Measurements from ENCODE around the gene PDRG1. TPM values are rescaled to one million over a fixed set of nuclear protein-coding genes. Genes with fewer than 3 reads are reported as not detected.

Gene PDRG1
- total RNA-seq, 4 donors from 2014 or later = 1.2 to 109 (median 9.5) TPM

DNA sequence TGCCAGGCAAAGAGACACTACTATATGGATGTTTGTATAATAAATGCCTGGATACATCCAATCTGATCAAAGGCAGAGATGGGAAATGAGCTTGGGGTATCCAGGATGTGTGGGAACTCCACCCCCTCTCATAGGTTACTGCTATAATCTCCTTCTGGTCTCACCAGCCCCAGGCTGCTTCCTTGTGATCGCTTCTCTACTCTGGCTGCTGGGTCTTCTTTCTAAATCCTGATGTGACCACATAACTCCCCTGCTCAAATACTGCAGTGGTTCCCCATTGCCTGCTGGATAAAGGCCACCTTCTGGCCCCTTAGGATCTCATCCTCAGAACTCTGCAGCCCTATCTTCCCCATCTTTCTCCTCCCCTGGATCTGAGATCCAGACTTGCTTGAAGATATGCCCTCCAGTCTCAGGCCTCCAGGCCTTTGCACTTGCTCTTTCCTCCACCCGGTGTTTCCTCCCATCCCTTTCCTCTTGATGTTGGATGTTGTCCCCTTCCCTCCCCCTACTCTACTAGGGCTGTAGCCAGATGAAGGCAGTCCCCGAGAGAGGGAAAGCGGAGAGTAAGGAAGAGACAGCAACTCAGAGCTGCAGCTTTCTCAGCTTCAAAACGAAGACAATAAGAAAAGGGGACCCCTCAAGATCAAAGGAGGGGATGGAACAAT, 15.3 kb upstream of the PDRG1 start:
- TF ChIP-seq POLR2A (IDR thresholded peaks at IDR 0.05) (no peak), CTCF (IDR thresholded peaks at IDR 0.05) (no peak)
- intact Hi-C loops (cut with DNase I; ENCODE audit: low total_unique reads) = no loop called here

DNA sequence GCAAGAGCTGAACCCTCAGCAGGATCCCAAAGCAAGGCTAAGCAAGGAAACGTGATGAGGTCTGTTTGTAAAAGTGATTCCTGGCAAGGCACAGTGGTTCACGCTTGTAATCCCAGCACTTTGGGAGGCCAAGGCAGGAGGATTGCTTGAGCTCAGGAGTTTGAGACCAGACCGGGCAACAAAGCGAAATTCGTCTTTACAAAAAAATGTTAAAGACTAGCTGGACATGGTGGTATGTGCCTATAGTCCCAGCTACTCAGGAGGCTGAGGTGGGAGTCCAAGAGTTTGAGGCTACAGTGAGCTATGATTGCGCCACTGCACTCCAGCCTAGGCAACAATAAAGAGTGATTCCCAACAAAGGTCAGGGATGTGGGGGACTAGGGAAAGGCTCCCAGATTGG, 12.0 kb upstream of the PDRG1 start:
- no peaks in the 10 kb centered on the region for H3K4me1 ChIP-seq
- H3K4me3 ChIP-seq = no peak overlapping the region
- TF ChIP-seq CTCF (IDR thresholded peaks at IDR 0.05) (no peak), POLR2A (IDR thresholded peaks at IDR 0.05) (no peak)
- H3K27me3 ChIP-seq = peaks cover 0 to 8% of the 10 kb centered on the region in 2 donors
- no peaks in the 10 kb centered on the region for H3K36me3 ChIP-seq
- no peaks in the 10 kb centered on the region for H3K9me3 ChIP-seq
- DNase-seq = no peak
- intact Hi-C loops (cut with DNase I; ENCODE audit: low total_unique reads) = no loop called here
- no peak overlapping the region for H3K27ac ChIP-seq

More for the DNA sequence above, 15.3 kb upstream of the PDRG1 start:
- Histone ChIP-seq H3K36me3 (no peaks in the 10 kb centered on the region), H3K9me3 (no peaks in the 10 kb centered on the region), H3K27me3 (peaks cover 0 to 8% of the 10 kb centered on the region in 2 donors), H3K27ac (no peak overlapping the region), H3K4me3 (no peak overlapping the region), H3K4me1 (no peaks in the 10 kb centered on the region)
- no peak for DNase-seq

GRCh38 chr20:31962761-31963160, 10.9 kb upstream of the PDRG1 start:
- Histone ChIP-seq H3K4me1 (no peaks in the 10 kb centered on the region), H3K27ac (no peak overlapping the region), H3K4me3 (no peak overlapping the region), H3K9me3 (no peaks in the 10 kb centered on the region), H3K36me3 (no peaks in the 10 kb centered on the region), H3K27me3 (peaks cover 0 to 6% of the 10 kb centered on the region in 2 donors)
- TF ChIP-seq POLR2A (IDR thresholded peaks at IDR 0.05) = no peak
- TF ChIP-seq CTCF (IDR thresholded peaks at IDR 0.05) = no peak
- no peak for DNase-seq
- intact Hi-C loops (cut with DNase I; ENCODE audit: low total_unique reads) = no loop called here

GRCh38 chr20:31956556-31957526, 5.0 kb upstream of the PDRG1 start:
- Histone ChIP-seq H3K27me3 (no peaks in the 10 kb centered on the region), H3K36me3 (no peaks in the 10 kb centered on the region), H3K9me3 (no peaks in the 10 kb centered on the region), H3K4me3 (no peak overlapping the region), H3K27ac (no peak overlapping the region), H3K4me1 (no peaks in the 10 kb centered on the region)
- intact Hi-C loops (cut with DNase I; ENCODE audit: low total_unique reads) = loop anchor here (10.0 kb wide), 1 partner anchor 112 kb away; the partner anchor contains the start of gene FOXS1
- DNase-seq = no peak
- TF ChIP-seq POLR2A (IDR thresholded peaks at IDR 0.05) = no peak
- TF ChIP-seq CTCF (IDR thresholded peaks at IDR 0.05) = no peak

GRCh38 chr20:31954500-31954899, 2.7 kb upstream of the PDRG1 start:
- Histone ChIP-seq H3K27me3 (no peaks in the 10 kb centered on the region), H3K4me3 (no peak overlapping the region), H3K4me1 (no peaks in the 10 kb centered on the region), H3K9me3 (no peaks in the 10 kb centered on the region), H3K27ac (no peak overlapping the region), H3K36me3 (no peaks in the 10 kb centered on the region)
- TF ChIP-seq POLR2A (IDR thresholded peaks at IDR 0.05) = no peak
- TF ChIP-seq CTCF (IDR thresholded peaks at IDR 0.05) = no peak
- intact Hi-C loops (cut with DNase I; ENCODE audit: low total_unique reads) = loop anchor here (10.0 kb wide), 1 partner anchor 110 kb away; the partner anchor contains the start of gene FOXS1
- DNase-seq = no peak
